Neural progenitor cell (in vitro differentiated cells): ENCODE results near the gene NOSTRIN. TPM values are rescaled to one million over a fixed set of nuclear protein-coding genes. Genes with fewer than 3 reads are reported as not detected.
"Not testable (repeated sequence)": the region's sequence is repeated elsewhere in the genome, so short reads cannot be mapped to it uniquely, and the experiment has no call there.

Experiments used
- DNase-seq: peaks from one replicate; pipeline ENCODE4 v3.0.0-alpha.2; 2016; ENCODE audit warnings: low spot score
- H2AFZ ChIP-seq: fragments of 200-600 bp; sonication (generic); replicated peaks from 2 replicates; pipeline ENCODE4 v1.6.1; 2016; ENCODE audit warnings: antibody characterized with exemption
- H3F3A ChIP-seq: fragments of 200-600 bp; sonication (generic); 2 replicates; pipeline ENCODE4 v1.6.1; 2016; ENCODE audit warnings: antibody characterized with exemption, low read depth
- H3K27ac ChIP-seq: fragments of 200-600 bp; sonication (generic); 2 replicates; pipeline ENCODE4 v1.5.1; 2016; ENCODE audit warnings: mild to moderate bottlenecking
- H3K27me3 ChIP-seq: fragments of 200-600 bp; sonication (generic); 2 replicates; pipeline ENCODE4 v1.6.1; 2016; ENCODE audit warnings: mild to moderate bottlenecking, moderate library complexity
- H3K36me3 ChIP-seq: fragments of 200-600 bp; sonication (generic); 2 replicates; pipeline ENCODE4 v1.5.1; 2016
- H3K4me1 ChIP-seq: fragments of 200-600 bp; sonication (generic); 2 replicates; pipeline ENCODE4 v1.6.1; 2016; ENCODE audit warnings: mixed run types
- H3K4me2 ChIP-seq: fragments of 200-600 bp; sonication (generic); 2 replicates; pipeline ENCODE4 v1.6.1; 2016
- H3K4me3 ChIP-seq: fragments of 200-600 bp; sonication (generic); 2 replicates; pipeline ENCODE4 v1.5.1; 2016
- H3K79me2 ChIP-seq: fragments of 200-600 bp; sonication (generic); 2 replicates; pipeline ENCODE4 v1.6.1; 2016; ENCODE audit warnings: low read depth
- H3K9ac ChIP-seq: fragments of 200-600 bp; sonication (generic); 2 replicates; pipeline ENCODE4 v1.6.1; 2016
- H3K9me3 ChIP-seq: fragments of 200-600 bp; sonication (generic); 2 replicates; pipeline ENCODE4 v1.5.1; 2016; ENCODE audit warnings: low read depth
- H4K20me1 ChIP-seq: fragments of 200-600 bp; sonication (generic); 2 replicates; pipeline ENCODE4 v1.6.1; 2016; ENCODE audit warnings: low read depth
- H3K27ac Mint-ChIP-seq: 3 replicates; pipeline ENCODE4 v1.8.0; 2021; ENCODE audit warnings: mixed read lengths
- H3K27me3 Mint-ChIP-seq: 2 replicates; pipeline ENCODE4 v1.8.0; 2022; ENCODE audit warnings: low read depth, mild to moderate bottlenecking, inconsistent platforms, moderate library complexity, mixed read lengths; ENCODE audit not compliant: insufficient read depth
- H3K36me3 Mint-ChIP-seq: 3 replicates; pipeline ENCODE4 v1.8.0; 2021; ENCODE audit warnings: mixed read lengths
- H3K4me1 Mint-ChIP-seq: 3 replicates; pipeline ENCODE4 v1.8.0; 2021; ENCODE audit warnings: mixed read lengths
- H3K4me3 Mint-ChIP-seq: 3 replicates; pipeline ENCODE4 v1.8.0; 2021; ENCODE audit warnings: mild to moderate bottlenecking, moderate library complexity, mixed read lengths
- H3K9me3 Mint-ChIP-seq: 3 replicates; pipeline ENCODE4 v1.8.0; 2020; ENCODE audit warnings: mixed read lengths
- EZH2 ChIP-seq: fragments of 200-600 bp; sonication (generic); IDR thresholded peaks from 2 replicates; pipeline ENCODE4 v1.6.1; 2017; ENCODE audit warnings: antibody characterized with exemption, mild to moderate bottlenecking, moderate library complexity
- EZH2phosphoT487 ChIP-seq: fragments of 200-600 bp; sonication (generic); IDR thresholded peaks from 2 replicates; pipeline ENCODE4 v1.6.1; 2017; ENCODE audit warnings: antibody characterized with exemption
- total RNA-seq: library from RNA; depleted of rRNA; stranded (reverse); fragments of >200 nt; gene quantifications from 2 replicates; pipeline ENCODE4 v1.2.3, GENCODE V29; 2015; ENCODE audit warnings: low replicate concordance
- TF ChIP-seq, protein P1 (sequence below): fragments of 200-600 bp; sonication (generic); IDR thresholded peaks from 2 replicates; pipeline ENCODE4 v1.5.1; 2017; ENCODE audit warnings: antibody characterized with exemption, mild to moderate bottlenecking

Gene NOSTRIN
- total RNA-seq, 1 donor from 2014 or later = not detected

- DNase-seq = no peak
- peaks cover 10% of the 10 kb centered on the region for H3K36me3 ChIP-seq
- Mint-ChIP-seq H3K27me3 (no peaks in the 10 kb centered on the region), H3K4me1 (no peaks in the 10 kb centered on the region), H3K36me3 (peaks cover 27% of the 10 kb centered on the region), H3K27ac (no peak overlapping the region), H3K9me3 (peaks cover 3% of the 10 kb centered on the region), H3K4me3 (no peak overlapping the region)
- TF ChIP-seq EZH2 (no peak), EZH2phosphoT487 (no peak)
- TF ChIP-seq, protein P1, sequence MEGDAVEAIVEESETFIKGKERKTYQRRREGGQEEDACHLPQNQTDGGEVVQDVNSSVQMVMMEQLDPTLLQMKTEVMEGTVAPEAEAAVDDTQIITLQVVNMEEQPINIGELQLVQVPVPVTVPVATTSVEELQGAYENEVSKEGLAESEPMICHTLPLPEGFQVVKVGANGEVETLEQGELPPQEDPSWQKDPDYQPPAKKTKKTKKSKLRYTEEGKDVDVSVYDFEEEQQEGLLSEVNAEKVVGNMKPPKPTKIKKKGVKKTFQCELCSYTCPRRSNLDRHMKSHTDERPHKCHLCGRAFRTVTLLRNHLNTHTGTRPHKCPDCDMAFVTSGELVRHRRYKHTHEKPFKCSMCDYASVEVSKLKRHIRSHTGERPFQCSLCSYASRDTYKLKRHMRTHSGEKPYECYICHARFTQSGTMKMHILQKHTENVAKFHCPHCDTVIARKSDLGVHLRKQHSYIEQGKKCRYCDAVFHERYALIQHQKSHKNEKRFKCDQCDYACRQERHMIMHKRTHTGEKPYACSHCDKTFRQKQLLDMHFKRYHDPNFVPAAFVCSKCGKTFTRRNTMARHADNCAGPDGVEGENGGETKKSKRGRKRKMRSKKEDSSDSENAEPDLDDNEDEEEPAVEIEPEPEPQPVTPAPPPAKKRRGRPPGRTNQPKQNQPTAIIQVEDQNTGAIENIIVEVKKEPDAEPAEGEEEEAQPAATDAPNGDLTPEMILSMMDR = no peak
- H3K4me1 ChIP-seq = no peaks in the 10 kb centered on the region
- H3K4me2 ChIP-seq = no peak overlapping the region
- no peak overlapping the region for H3K27ac ChIP-seq
- H3K4me3 ChIP-seq = no peak overlapping the region
- no peaks in the 10 kb centered on the region for H3K27me3 ChIP-seq
- no peaks in the 10 kb centered on the region for H3K79me2 ChIP-seq
- no peaks in the 10 kb centered on the region for H3K9me3 ChIP-seq
- H4K20me1 ChIP-seq = no peaks in the 10 kb centered on the region
- no peak overlapping the region for H2AFZ ChIP-seq
- H3K9ac ChIP-seq = no peak overlapping the region
- no peaks in the 10 kb centered on the region for H3F3A ChIP-seq
These were observed 35.2 kb upstream of the NOSTRIN start for GRCh38 chr2:168767258-168767657.

GRCh38 chr2:168768357-168768756 lies 34.1 kb upstream of the NOSTRIN start:
- not testable (repeated sequence) for H2AFZ ChIP-seq, H3K4me3 ChIP-seq, H3K4me1 ChIP-seq, DNase-seq, H3K9ac ChIP-seq, H3K9me3 ChIP-seq, H4K20me1 ChIP-seq, H3K79me2 ChIP-seq, H3K36me3 ChIP-seq, H3K4me2 ChIP-seq, H3K4me3 Mint-ChIP-seq, H3F3A ChIP-seq, H3K27me3 ChIP-seq, H3K27me3 Mint-ChIP-seq, H3K27ac Mint-ChIP-seq, H3K9me3 Mint-ChIP-seq, H3K27ac ChIP-seq, H3K4me1 Mint-ChIP-seq
- peaks cover 29% of the 10 kb centered on the region for H3K36me3 Mint-ChIP-seq

- H2AFZ ChIP-seq = no peak overlapping the region
- Mint-ChIP-seq H3K4me1 (no peaks in the 10 kb centered on the region), H3K27ac (no peak overlapping the region), H3K27me3 (no peaks in the 10 kb centered on the region), H3K9me3 (peaks cover 5% of the 10 kb centered on the region), H3K4me3 (no peak overlapping the region), H3K36me3 (peaks cover 31% of the 10 kb centered on the region)
- no peak for TF ChIP-seq EZH2phosphoT487
- TF ChIP-seq, protein P1 = no peak
- no peak for TF ChIP-seq EZH2
- no peaks in the 10 kb centered on the region for H3K79me2 ChIP-seq
- H3K9me3 ChIP-seq = no peaks in the 10 kb centered on the region
- DNase-seq = no peak
- no peaks in the 10 kb centered on the region for H4K20me1 ChIP-seq
- no peaks in the 10 kb centered on the region for H3K4me1 ChIP-seq
- H3K4me2 ChIP-seq = no peak overlapping the region
- H3K4me3 ChIP-seq = no peak overlapping the region
- H3K27ac ChIP-seq = no peak overlapping the region
- no peak overlapping the region for H3K9ac ChIP-seq
- no peaks in the 10 kb centered on the region for H3K27me3 ChIP-seq
- no peaks in the 10 kb centered on the region for H3F3A ChIP-seq
- peaks cover 10% of the 10 kb centered on the region for H3K36me3 ChIP-seq
These were observed 31.6 kb upstream of the NOSTRIN start for GRCh38 chr2:168770796-168771195.

DNA sequence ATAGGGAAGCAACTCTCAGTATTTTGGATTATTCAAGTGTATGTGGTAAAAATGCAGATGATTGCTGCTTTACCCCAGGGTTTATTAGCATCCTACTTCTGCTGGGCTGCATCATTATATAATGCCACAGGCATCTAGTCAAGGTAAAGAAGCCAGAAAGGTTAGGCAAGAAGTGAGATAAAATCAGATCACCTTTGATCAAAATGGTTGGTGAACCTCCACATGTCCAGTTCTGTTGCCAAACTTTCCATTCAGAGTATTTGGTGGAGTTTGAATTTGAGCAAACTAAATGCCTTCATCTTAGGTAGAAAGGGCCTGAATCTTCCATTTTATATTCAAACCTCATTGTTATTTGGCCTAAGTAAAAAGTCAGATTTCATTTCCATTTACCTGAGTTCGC lies 29.7 kb upstream of the NOSTRIN start:
- TF ChIP-seq EZH2 (no peak), EZH2phosphoT487 (no peak)
- TF ChIP-seq, protein P1 = no peak
- Histone ChIP-seq H3K79me2 (no peaks in the 10 kb centered on the region), H3K9me3 (no peaks in the 10 kb centered on the region), H2AFZ (no peak overlapping the region), H3K4me1 (no peaks in the 10 kb centered on the region), H3K27ac (no peak overlapping the region), H3K36me3 (peaks cover 10% of the 10 kb centered on the region), H3K9ac (no peak overlapping the region), H3F3A (peaks cover 6% of the 10 kb centered on the region), H3K4me3 (no peak overlapping the region), H3K27me3 (no peaks in the 10 kb centered on the region), H3K4me2 (no peak overlapping the region), H4K20me1 (no peaks in the 10 kb centered on the region)
- H3K4me3 Mint-ChIP-seq = no peak overlapping the region
- no peak overlapping the region for H3K27ac Mint-ChIP-seq
- peaks cover 21% of the 10 kb centered on the region for H3K36me3 Mint-ChIP-seq
- peaks cover 9% of the 10 kb centered on the region for H3K9me3 Mint-ChIP-seq
- no peak for DNase-seq
- no peaks in the 10 kb centered on the region for H3K4me1 Mint-ChIP-seq
- no peaks in the 10 kb centered on the region for H3K27me3 Mint-ChIP-seq
